K562 (cell line): ENCODE data around the gene CPLX3.

Experiments used
- CCAR2 ChIP-seq: fragments of 200-400 bp; formaldehyde crosslinking; IDR thresholded peaks from 2 replicates; pipeline ENCODE4 v1.6.1; 2017; ENCODE audit warnings: mild to moderate bottlenecking, low read depth, low read length
- FOSL1 ChIP-seq: fragments of 200-800 bp; sonication (Bioruptor generic); conservative IDR thresholded peaks from 2 replicates; pipeline ENCODE4 v1.6.1; 2016; ENCODE audit warnings: missing genetic modification characterization, missing compliant biosample characterization
- GABPB2 ChIP-seq: fragments of 250-450 bp; sonication (Bioruptor Pico); conservative IDR thresholded peaks from 2 replicates; pipeline ENCODE4 v1.5.1; 2021; ENCODE audit warnings: mild to moderate bottlenecking
- HOXB6 ChIP-seq: fragments of 250-450 bp; sonication (Bioruptor Pico); IDR thresholded peaks from 2 replicates; pipeline ENCODE4 v1.5.1; 2022; ENCODE audit warnings: mild to moderate bottlenecking, borderline replicate concordance
- JUND ChIP-seq, 2 experiments: IDR thresholded peaks; 2 replicates in 1 of 2; 3 replicates in 1 of 2; pipeline ENCODE4 v1.6.1; 2011; ENCODE audit warnings: borderline replicate concordance in 2 of 2, low read depth in 2 of 2, low read length in 2 of 2, improper control_type of control experiment in 1 of 2, missing biosample characterization in 1 of 2, missing genetic modification characterization in 1 of 2, missing genetic modification reagents in 1 of 2
- NCOA6 ChIP-seq: fragments of 450-650 bp; IDR thresholded peaks from 2 replicates; pipeline ENCODE4 v1.6.1; 2017; ENCODE audit warnings: mild to moderate bottlenecking
- POLR2AphosphoS2 ChIP-seq: IDR thresholded peaks from 2 replicates; pipeline ENCODE4 v1.6.1; 2012; ENCODE audit warnings: low read length, improper control_type of control experiment
- SMAD3 ChIP-seq: fragments of 450-650 bp; formaldehyde crosslinking; conservative IDR thresholded peaks from 2 replicates; pipeline ENCODE4 v1.4.0; 2020; ENCODE audit warnings: mild to moderate bottlenecking
- SMC3 ChIP-seq: conservative IDR thresholded peaks from 2 replicates; pipeline ENCODE4 v1.6.1; 2011; ENCODE audit warnings: low read depth, low read length, improper control_type of control experiment; ENCODE audit not compliant: insufficient read depth
- ZNF431 ChIP-seq: sonication (generic); formaldehyde crosslinking; IDR thresholded peaks from 2 replicates; pipeline ENCODE4 v1.8.0; 2022; ENCODE audit warnings: mild to moderate bottlenecking, missing genetic modification reagents
- TF ChIP-seq, protein P1 (sequence below), 2 experiments: IDR thresholded peaks; 2 replicates each; pipeline ENCODE4 v1.6.1; 2012; ENCODE audit warnings: improper control_type of control experiment in 2 of 2, low read depth in 2 of 2, low read length in 2 of 2, borderline replicate concordance in 1 of 2
- TF ChIP-seq, protein P2 (sequence below): fragments of 250-450 bp; sonication (Bioruptor Pico); IDR thresholded peaks from 2 replicates; pipeline ENCODE4 v1.8.0; 2021; ENCODE audit warnings: moderate library complexity, mild to moderate bottlenecking, inconsistent platforms
- TF ChIP-seq, protein P3 (sequence below), 3 experiments: IDR thresholded peaks in 2 of 3; conservative IDR thresholded peaks in 1 of 3; 2 replicates each; pipeline ENCODE4 v1.5.1; 2011 to 2012; ENCODE audit warnings: low read length in 3 of 3, mild to moderate bottlenecking in 3 of 3, control low read depth in 2 of 3, improper control_type of control experiment in 1 of 3, inconsistent platforms in 1 of 3, low read depth in 1 of 3, mixed read lengths in 1 of 3, moderate library complexity in 1 of 3; ENCODE audit not compliant: insufficient read depth in 2 of 3
- TF ChIP-seq, protein P4 (sequence below), 2 experiments: fragments of 450-650 bp; IDR thresholded peaks; 2 replicates each; pipeline ENCODE4 v1.6.1; 2016; ENCODE audit warnings: mild to moderate bottlenecking in 2 of 2, borderline replicate concordance in 1 of 2, low read depth in 1 of 2, moderate library complexity in 1 of 2

DNA sequence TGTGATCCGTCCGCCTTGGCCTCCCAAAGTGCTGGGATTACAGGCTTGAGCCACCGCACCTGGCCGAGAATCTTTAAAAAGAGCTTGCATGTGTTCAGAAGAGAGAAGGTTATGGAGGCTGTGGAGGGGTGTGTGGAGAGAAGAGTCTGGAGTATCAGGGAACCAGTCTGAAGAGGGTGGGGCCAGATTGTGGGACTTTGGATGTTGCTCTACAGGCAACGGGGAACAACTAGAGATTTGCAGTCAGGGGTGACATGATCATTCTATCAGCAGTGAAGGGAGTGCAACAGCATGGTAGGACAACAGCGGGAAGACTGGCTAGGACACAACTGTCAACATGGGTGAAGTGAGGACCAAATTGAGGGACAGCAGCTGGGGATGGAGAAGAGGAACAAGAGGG, 37.9 kb downstream of the CPLX3 start:
- TF ChIP-seq, protein P1, sequence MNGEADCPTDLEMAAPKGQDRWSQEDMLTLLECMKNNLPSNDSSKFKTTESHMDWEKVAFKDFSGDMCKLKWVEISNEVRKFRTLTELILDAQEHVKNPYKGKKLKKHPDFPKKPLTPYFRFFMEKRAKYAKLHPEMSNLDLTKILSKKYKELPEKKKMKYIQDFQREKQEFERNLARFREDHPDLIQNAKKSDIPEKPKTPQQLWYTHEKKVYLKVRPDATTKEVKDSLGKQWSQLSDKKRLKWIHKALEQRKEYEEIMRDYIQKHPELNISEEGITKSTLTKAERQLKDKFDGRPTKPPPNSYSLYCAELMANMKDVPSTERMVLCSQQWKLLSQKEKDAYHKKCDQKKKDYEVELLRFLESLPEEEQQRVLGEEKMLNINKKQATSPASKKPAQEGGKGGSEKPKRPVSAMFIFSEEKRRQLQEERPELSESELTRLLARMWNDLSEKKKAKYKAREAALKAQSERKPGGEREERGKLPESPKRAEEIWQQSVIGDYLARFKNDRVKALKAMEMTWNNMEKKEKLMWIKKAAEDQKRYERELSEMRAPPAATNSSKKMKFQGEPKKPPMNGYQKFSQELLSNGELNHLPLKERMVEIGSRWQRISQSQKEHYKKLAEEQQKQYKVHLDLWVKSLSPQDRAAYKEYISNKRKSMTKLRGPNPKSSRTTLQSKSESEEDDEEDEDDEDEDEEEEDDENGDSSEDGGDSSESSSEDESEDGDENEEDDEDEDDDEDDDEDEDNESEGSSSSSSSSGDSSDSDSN (IDR thresholded peaks at IDR 0.05; ENCODE audit: borderline replicate concordance in 1 of 2, low read depth in 2 of 2, low read length in 2 of 2) = no peak
- TF ChIP-seq NCOA6 (no peak), GABPB2 (no peak), ZNF431 (CRISPR knock-in tag) (no peak), JUND (IDR thresholded peaks at IDR 0.05; ENCODE audit: borderline replicate concordance, low read depth, low read length) (no peak), JUND (tag; IDR thresholded peaks at IDR 0.05; ENCODE audit: borderline replicate concordance, low read depth, low read length) (no peak), FOSL1 (tag) (no peak), HOXB6 (CRISPR knock-in tag) (no peak), POLR2AphosphoS2 (no peak), SMC3 (no peak), SMAD3 (CRISPR knock-in tag) (no peak), CCAR2 (no peak)
- TF ChIP-seq, protein P2, sequence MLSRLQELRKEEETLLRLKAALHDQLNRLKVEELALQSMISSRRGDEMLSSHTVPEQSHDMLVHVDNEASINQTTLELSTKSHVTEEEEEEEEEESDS (CRISPR knock-in tag) = no peak
- TF ChIP-seq, protein P3, sequence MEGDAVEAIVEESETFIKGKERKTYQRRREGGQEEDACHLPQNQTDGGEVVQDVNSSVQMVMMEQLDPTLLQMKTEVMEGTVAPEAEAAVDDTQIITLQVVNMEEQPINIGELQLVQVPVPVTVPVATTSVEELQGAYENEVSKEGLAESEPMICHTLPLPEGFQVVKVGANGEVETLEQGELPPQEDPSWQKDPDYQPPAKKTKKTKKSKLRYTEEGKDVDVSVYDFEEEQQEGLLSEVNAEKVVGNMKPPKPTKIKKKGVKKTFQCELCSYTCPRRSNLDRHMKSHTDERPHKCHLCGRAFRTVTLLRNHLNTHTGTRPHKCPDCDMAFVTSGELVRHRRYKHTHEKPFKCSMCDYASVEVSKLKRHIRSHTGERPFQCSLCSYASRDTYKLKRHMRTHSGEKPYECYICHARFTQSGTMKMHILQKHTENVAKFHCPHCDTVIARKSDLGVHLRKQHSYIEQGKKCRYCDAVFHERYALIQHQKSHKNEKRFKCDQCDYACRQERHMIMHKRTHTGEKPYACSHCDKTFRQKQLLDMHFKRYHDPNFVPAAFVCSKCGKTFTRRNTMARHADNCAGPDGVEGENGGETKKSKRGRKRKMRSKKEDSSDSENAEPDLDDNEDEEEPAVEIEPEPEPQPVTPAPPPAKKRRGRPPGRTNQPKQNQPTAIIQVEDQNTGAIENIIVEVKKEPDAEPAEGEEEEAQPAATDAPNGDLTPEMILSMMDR (IDR thresholded peaks at IDR 0.05 in 2 of 3, conservative IDR thresholded peaks at IDR 0.05 in 1 of 3; ENCODE audit: insufficient read depth in 2 of 3, low read depth in 1 of 3, low read length in 3 of 3) = no peak
- TF ChIP-seq, protein P4, sequence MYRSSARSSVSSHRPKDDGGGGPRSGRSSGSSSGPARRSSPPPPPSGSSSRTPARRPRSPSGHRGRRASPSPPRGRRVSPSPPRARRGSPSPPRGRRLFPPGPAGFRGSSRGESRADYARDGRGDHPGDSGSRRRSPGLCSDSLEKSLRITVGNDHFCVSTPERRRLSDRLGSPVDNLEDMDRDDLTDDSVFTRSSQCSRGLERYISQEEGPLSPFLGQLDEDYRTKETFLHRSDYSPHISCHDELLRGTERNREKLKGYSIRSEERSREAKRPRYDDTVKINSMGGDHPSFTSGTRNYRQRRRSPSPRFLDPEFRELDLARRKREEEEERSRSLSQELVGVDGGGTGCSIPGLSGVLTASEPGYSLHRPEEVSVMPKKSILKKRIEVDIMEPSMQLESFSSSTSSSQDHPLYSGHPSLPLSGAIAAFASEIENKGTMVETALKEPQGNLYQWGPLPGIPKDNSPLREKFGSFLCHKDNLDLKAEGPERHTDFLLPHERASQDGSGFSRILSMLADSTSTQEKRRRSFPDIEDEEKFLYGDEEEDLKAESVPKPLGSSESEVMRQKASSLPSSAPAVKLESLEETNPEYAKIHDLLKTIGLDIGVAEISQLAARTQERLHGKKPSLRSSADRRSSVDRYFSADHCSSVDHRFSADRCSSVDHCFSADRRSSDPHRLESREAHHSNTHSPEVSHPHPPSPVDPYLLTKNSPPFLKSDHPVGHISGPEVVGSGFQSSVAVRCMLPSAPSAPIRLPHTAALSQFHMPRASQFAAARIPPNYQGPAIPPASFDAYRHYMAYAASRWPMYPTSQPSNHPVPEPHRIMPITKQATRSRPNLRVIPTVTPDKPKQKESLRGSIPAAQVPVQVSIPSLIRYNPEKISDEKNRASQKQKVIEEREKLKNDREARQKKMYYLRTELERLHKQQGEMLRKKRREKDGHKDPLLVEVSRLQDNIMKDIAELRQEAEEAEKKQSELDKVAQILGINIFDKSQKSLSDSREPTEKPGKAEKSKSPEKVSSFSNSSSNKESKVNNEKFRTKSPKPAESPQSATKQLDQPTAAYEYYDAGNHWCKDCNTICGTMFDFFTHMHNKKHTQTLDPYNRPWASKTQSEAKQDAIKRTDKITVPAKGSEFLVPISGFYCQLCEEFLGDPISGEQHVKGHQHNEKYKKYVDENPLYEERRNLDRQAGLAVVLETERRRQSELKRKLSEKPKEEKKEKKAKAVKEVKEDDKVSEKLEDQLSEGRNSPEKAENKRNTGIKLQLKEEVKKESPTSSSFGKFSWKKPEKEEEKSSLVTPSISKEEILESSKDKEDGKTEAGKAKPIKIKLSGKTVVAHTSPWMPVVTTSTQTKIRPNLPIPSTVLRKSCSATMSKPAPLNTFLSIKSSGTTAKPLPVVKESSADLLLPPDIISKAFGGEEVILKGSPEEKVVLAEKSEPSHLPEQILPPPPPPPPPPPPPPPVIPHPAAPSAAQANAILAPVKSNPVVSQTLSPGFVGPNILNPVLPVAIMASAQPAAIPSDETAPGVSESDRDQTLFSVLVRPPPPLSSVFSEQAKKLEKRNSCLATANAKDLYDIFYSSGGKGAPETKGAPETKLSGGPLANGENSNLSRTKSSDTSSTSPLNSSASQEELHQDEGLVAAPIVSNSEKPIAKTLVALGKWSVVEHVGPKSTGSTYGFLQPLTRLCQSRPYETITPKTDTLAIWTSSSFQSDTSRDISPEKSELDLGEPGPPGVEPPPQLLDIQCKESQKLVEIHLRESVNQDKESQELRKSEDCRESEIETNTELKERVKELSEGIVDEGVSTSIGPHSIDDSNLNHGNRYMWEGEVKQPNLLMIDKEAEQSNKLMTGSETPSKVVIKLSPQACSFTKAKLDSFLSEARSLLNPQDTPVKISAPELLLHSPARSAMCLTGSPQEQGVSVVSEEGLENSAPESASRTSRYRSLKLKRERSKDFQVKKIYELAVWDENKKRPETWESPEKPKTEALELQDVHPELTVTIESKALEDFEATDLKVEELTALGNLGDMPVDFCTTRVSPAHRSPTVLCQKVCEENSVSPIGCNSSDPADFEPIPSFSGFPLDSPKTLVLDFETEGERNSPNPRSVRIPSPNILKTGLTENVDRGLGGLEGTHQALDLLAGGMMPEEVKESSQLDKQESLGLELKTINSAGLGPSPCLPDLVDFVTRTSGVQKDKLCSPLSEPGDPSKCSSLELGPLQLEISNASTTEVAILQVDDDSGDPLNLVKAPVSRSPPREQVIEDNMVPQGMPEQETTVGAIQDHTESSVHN (IDR thresholded peaks at IDR 0.05; ENCODE audit: borderline replicate concordance in 1 of 2, low read depth in 1 of 2) = no peak
